ENCODE results near the gene MAP4K5.

DNA sequence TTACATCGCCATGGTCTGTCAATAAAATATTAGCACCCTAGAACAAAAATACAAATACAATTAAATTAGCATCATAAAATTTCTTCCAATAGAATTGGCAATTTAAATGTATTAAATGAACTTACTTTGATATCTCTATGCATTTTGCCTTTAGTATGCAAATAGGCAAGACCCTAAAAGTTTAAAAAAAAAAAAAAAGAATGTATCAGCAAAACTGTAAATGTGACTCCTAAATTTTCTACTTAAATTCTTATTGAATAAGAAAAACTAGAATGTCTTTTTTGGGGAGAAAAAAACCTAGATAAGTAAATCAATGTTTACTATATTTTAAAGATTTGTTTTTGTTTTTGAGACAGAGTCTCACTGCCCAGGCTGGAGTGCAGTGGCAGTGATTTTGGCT lies 56.2 kb downstream of the MAP4K5 start:
- TF ChIP-seq, protein P1, sequence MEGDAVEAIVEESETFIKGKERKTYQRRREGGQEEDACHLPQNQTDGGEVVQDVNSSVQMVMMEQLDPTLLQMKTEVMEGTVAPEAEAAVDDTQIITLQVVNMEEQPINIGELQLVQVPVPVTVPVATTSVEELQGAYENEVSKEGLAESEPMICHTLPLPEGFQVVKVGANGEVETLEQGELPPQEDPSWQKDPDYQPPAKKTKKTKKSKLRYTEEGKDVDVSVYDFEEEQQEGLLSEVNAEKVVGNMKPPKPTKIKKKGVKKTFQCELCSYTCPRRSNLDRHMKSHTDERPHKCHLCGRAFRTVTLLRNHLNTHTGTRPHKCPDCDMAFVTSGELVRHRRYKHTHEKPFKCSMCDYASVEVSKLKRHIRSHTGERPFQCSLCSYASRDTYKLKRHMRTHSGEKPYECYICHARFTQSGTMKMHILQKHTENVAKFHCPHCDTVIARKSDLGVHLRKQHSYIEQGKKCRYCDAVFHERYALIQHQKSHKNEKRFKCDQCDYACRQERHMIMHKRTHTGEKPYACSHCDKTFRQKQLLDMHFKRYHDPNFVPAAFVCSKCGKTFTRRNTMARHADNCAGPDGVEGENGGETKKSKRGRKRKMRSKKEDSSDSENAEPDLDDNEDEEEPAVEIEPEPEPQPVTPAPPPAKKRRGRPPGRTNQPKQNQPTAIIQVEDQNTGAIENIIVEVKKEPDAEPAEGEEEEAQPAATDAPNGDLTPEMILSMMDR (IDR thresholded peaks at IDR 0.05), result no peak
- TF ChIP-seq, protein P2, sequence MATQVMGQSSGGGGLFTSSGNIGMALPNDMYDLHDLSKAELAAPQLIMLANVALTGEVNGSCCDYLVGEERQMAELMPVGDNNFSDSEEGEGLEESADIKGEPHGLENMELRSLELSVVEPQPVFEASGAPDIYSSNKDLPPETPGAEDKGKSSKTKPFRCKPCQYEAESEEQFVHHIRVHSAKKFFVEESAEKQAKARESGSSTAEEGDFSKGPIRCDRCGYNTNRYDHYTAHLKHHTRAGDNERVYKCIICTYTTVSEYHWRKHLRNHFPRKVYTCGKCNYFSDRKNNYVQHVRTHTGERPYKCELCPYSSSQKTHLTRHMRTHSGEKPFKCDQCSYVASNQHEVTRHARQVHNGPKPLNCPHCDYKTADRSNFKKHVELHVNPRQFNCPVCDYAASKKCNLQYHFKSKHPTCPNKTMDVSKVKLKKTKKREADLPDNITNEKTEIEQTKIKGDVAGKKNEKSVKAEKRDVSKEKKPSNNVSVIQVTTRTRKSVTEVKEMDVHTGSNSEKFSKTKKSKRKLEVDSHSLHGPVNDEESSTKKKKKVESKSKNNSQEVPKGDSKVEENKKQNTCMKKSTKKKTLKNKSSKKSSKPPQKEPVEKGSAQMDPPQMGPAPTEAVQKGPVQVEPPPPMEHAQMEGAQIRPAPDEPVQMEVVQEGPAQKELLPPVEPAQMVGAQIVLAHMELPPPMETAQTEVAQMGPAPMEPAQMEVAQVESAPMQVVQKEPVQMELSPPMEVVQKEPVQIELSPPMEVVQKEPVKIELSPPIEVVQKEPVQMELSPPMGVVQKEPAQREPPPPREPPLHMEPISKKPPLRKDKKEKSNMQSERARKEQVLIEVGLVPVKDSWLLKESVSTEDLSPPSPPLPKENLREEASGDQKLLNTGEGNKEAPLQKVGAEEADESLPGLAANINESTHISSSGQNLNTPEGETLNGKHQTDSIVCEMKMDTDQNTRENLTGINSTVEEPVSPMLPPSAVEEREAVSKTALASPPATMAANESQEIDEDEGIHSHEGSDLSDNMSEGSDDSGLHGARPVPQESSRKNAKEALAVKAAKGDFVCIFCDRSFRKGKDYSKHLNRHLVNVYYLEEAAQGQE (IDR thresholded peaks at IDR 0.05; ENCODE audit: insufficient read depth in 1 of 2, low read depth in 2 of 2, low read length in 1 of 2), result no peak
- TF ChIP-seq SIN3A (IDR thresholded peaks at IDR 0.05; ENCODE audit: borderline replicate concordance, insufficient read depth, low read depth, low read length), result no peak

Data from Panc1 (cell line).